Spinal cord (tissue), 10 donors: Measurements from ENCODE around the gene IL36RN. TPM values are rescaled to one million over a fixed set of nuclear protein-coding genes. Genes with fewer than 3 reads are reported as not detected.

Source experiments
- DNase-seq, 6 donors: peaks; one replicate each; pipeline versions ENCODE4 v3.0.0 to v3.0.0-alpha.2; 2013 to 2015; ENCODE audit warnings: low spot score in 6 of 6, low read depth in 4 of 6
- H3K27ac ChIP-seq: one replicate; pipeline ENCODE4 v1.5.1; 2013; ENCODE audit warnings: low read depth, low read length, control low read depth
- H3K27me3 ChIP-seq: one replicate; pipeline ENCODE4 v1.6.1; 2013; ENCODE audit warnings: low read length; ENCODE audit not compliant: control insufficient read depth, insufficient read depth
- H3K36me3 ChIP-seq: one replicate; pipeline ENCODE4 v1.6.1; 2013; ENCODE audit warnings: low read length; ENCODE audit not compliant: control insufficient read depth, insufficient read depth
- H3K4me1 ChIP-seq: one replicate; pipeline ENCODE4 v1.6.1; 2013; ENCODE audit warnings: low read length; ENCODE audit not compliant: control insufficient read depth, insufficient read depth
- H3K4me3 ChIP-seq: one replicate; pipeline ENCODE4 v1.5.1; 2013; ENCODE audit warnings: low read depth, low read length, control low read depth
- H3K9me3 ChIP-seq: one replicate; pipeline ENCODE4 v1.6.1; 2013; ENCODE audit warnings: low read length; ENCODE audit not compliant: control insufficient read depth, insufficient read depth
- WGBS: methylation state at CpG from one replicate; pipeline ENCODE4 v1.1.5; 2013; ENCODE audit warnings: missing lambda C conversion rate; ENCODE audit not compliant: insufficient coverage; 5-methylcytosine and 5-hydroxymethylcytosine counted together
- long read RNA-seq, 4 donors: transcript quantifications; one replicate each; lab custom pipeline, GENCODE V29; 2026
- polyA plus RNA-seq, 2 donors: library from polyadenylated mRNA; unstranded; fragments of 120-200 nt; gene quantifications; one replicate each; pipeline ENCODE4 v1.2.1, GENCODE V29; 2013; ENCODE audit not compliant: insufficient read length in 2 of 2
- total RNA-seq, 2 donors: library from RNA; depleted of rRNA in 1 of 2; stranded (reverse); fragments of 120-200 nt in 1 of 2; fragments of >200 nt in 1 of 2; gene quantifications; one replicate each; pipeline versions ENCODE4 v1.2.3 to v1.2.4, GENCODE V29; 2013 to 2014
- donor health status: healthy.

Gene IL36RN
- under 1 TPM in 1 of 2 donors, not detected in 1; 0.11 TPM for total RNA-seq
- not detected for polyA plus RNA-seq
- long read RNA-seq, donor 1: 0 reads
- long read RNA-seq, donor 2: 0 reads
- long read RNA-seq, donor 3: 0 reads
- long read RNA-seq, donor 4: 0 reads

- 80% methylated on average over 14 of the region's 15 CpGs for WGBS
- no peaks in the 10 kb centered on the region for H3K4me1 ChIP-seq
- DNase-seq: no peak
- no peak within 1 kb of the TSS for H3K4me3 ChIP-seq
- H3K27ac ChIP-seq: no peak within 1 kb of the TSS
- no peaks in the 10 kb centered on the region for H3K27me3 ChIP-seq
- H3K36me3 ChIP-seq: no peaks in the 10 kb centered on the region
- no peaks in the 10 kb centered on the region for H3K9me3 ChIP-seq
These were observed at the start of gene IL36RN for GRCh38 chr2:113058998-113059960. Gene IL36RN, plus strand, starts transcription at chr2:113059198. Its CDS starts 241 bp downstream, at chr2:113059439.

GRCh38 chr2:113009622-113010021, 49.4 kb upstream of the IL36RN start:
- Histone ChIP-seq H3K36me3 (no peaks in the 10 kb centered on the region), H3K27me3 (no peaks in the 10 kb centered on the region), H3K27ac (no peak overlapping the region), H3K9me3 (no peaks in the 10 kb centered on the region), H3K4me1 (no peaks in the 10 kb centered on the region), H3K4me3 (no peak overlapping the region)
- no CpG with 5 or more reads among the region's 1 CpG for WGBS
- no peak for DNase-seq

GRCh38 chr2:113010088-113010487, 48.9 kb upstream of the IL36RN start:
- Histone ChIP-seq H3K4me3 (no peak overlapping the region), H3K27ac (no peak overlapping the region), H3K27me3 (no peaks in the 10 kb centered on the region), H3K36me3 (no peaks in the 10 kb centered on the region), H3K4me1 (no peaks in the 10 kb centered on the region), H3K9me3 (no peaks in the 10 kb centered on the region)
- DNase-seq: no peak
- no CpG with 5 or more reads among the region's 2 CpGs for WGBS

- Histone ChIP-seq H3K4me3 (no peak overlapping the region), H3K36me3 (no peaks in the 10 kb centered on the region), H3K9me3 (no peaks in the 10 kb centered on the region), H3K4me1 (no peaks in the 10 kb centered on the region), H3K27me3 (no peaks in the 10 kb centered on the region), H3K27ac (no peak overlapping the region)
- WGBS: no CpG with 5 or more reads among the region's 1 CpG
- DNase-seq: no peak
These were observed 47.9 kb upstream of the IL36RN start for GRCh38 chr2:113011108-113011507.

- Histone ChIP-seq H3K27me3 (no peaks in the 10 kb centered on the region), H3K9me3 (no peaks in the 10 kb centered on the region), H3K27ac (no peak overlapping the region), H3K4me3 (no peak overlapping the region), H3K4me1 (no peaks in the 10 kb centered on the region), H3K36me3 (no peaks in the 10 kb centered on the region)
- DNase-seq: no peak
- 76% methylated on average over 4 of the region's 8 CpGs for whole genome bisulfite sequencing
These were observed 46.3 kb upstream of the IL36RN start for GRCh38 chr2:113012436-113013335.

- H3K27me3 ChIP-seq: no peaks in the 10 kb centered on the region
- DNase-seq: no peak
- H3K4me1 ChIP-seq: no peaks in the 10 kb centered on the region
- no peak overlapping the region for H3K4me3 ChIP-seq
- H3K36me3 ChIP-seq: no peaks in the 10 kb centered on the region
- H3K9me3 ChIP-seq: no peaks in the 10 kb centered on the region
- H3K27ac ChIP-seq: no peak overlapping the region
- WGBS: no CpG with 5 or more reads among the region's 3 CpGs
These were observed 45.7 kb upstream of the IL36RN start for GRCh38 chr2:113013336-113013661.

- H3K4me1 ChIP-seq: no peaks in the 10 kb centered on the region
- no peak overlapping the region for H3K4me3 ChIP-seq
- H3K27ac ChIP-seq: no peak overlapping the region
- H3K36me3 ChIP-seq: no peaks in the 10 kb centered on the region
- no CpG with 5 or more reads among the region's 2 CpGs for WGBS
- DNase-seq: no peak
- H3K27me3 ChIP-seq: no peaks in the 10 kb centered on the region
- H3K9me3 ChIP-seq: no peaks in the 10 kb centered on the region
These were observed 44.9 kb upstream of the IL36RN start for GRCh38 chr2:113014067-113014466.

- H3K4me1 ChIP-seq: no peaks in the 10 kb centered on the region
- H3K36me3 ChIP-seq: no peaks in the 10 kb centered on the region
- no peak overlapping the region for H3K4me3 ChIP-seq
- WGBS: no CpG with 5 or more reads among the region's 1 CpG
- no peak overlapping the region for H3K27ac ChIP-seq
- no peaks in the 10 kb centered on the region for H3K9me3 ChIP-seq
- H3K27me3 ChIP-seq: no peaks in the 10 kb centered on the region
- no peak for DNase-seq
These were observed 44.0 kb upstream of the IL36RN start for GRCh38 chr2:113015042-113015441.

- Histone ChIP-seq H3K27me3 (no peaks in the 10 kb centered on the region), H3K9me3 (no peaks in the 10 kb centered on the region), H3K4me1 (no peaks in the 10 kb centered on the region), H3K4me3 (no peak overlapping the region), H3K36me3 (no peaks in the 10 kb centered on the region), H3K27ac (no peak overlapping the region)
- WGBS: 88% methylated on average over 2 of the region's 2 CpGs
- DNase-seq: no peak
These were observed 43.3 kb upstream of the IL36RN start for GRCh38 chr2:113015655-113016054.
